ENCODE data around the gene RUBCNL. TPM values are rescaled to one million over a fixed set of nuclear protein-coding genes. Genes with fewer than 3 reads are reported as not detected.

The RUBCNL gene
- total RNA-seq, 4 donors from 2014 or later, result 4.0 to 21.9 (median 6.8) TPM

DNA sequence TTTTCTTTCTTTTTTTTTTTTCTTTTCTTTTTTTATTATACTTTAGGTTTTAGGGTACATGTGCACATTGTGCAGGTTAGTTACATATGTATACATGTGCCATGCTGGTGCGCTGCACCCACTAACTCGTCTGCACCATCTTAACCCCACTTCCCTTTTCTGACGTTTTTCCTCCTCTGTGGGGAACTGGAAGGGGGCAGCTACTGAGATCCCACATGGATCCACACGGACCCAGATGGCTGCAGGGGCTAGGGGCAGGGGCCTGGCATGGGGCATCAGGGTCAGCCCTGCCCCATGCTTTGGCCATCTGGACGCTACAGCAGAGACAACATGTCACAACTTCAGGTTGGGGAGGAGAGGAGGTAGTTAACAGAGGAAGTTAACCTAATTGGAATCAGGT, 54.3 kb downstream of the RUBCNL start:
- no peak for DNase-seq (ENCODE audit: low spot score)
- TF ChIP-seq, protein P1, sequence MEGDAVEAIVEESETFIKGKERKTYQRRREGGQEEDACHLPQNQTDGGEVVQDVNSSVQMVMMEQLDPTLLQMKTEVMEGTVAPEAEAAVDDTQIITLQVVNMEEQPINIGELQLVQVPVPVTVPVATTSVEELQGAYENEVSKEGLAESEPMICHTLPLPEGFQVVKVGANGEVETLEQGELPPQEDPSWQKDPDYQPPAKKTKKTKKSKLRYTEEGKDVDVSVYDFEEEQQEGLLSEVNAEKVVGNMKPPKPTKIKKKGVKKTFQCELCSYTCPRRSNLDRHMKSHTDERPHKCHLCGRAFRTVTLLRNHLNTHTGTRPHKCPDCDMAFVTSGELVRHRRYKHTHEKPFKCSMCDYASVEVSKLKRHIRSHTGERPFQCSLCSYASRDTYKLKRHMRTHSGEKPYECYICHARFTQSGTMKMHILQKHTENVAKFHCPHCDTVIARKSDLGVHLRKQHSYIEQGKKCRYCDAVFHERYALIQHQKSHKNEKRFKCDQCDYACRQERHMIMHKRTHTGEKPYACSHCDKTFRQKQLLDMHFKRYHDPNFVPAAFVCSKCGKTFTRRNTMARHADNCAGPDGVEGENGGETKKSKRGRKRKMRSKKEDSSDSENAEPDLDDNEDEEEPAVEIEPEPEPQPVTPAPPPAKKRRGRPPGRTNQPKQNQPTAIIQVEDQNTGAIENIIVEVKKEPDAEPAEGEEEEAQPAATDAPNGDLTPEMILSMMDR (IDR thresholded peaks at IDR 0.05), result no peak
- ATAC-seq (ENCODE audit: low FRiP score), result no peak

- TF ChIP-seq, protein P1 (IDR thresholded peaks at IDR 0.05), result no peak
- DNase-seq (ENCODE audit: low spot score) (no peak), ATAC-seq (ENCODE audit: low FRiP score) (no peak)
These were observed 57.4 kb downstream of the RUBCNL start for GRCh38 chr13:46329624-46330023.

DNA sequence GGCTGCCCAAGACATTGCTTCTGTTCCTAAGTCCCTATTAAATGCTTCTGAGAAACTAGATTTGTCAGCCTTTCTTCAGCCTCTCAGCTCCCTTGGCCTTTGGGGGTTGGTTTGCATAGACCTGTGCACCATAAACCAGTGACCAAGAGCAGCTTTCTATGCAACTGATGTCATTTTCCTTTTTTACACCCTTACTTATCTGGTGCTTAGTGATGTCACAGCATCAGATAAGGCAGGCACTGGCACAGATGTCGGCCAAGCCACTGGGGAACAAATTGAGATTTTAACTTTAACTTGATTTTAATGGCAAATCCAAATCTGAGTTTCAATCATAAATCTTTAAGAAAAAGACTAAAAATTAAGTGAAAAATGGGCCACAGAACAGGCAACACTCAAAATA, 59.8 kb downstream of the RUBCNL start:
- ATAC-seq (ENCODE audit: low FRiP score) (no peak), DNase-seq (ENCODE audit: low spot score) (no peak)
- TF ChIP-seq, protein P1 (IDR thresholded peaks at IDR 0.05), result no peak

GRCh38 chr13:46324976-46325375, 62.1 kb downstream of the RUBCNL start:
- TF ChIP-seq, protein P1 (IDR thresholded peaks at IDR 0.05), result no peak
- ATAC-seq (ENCODE audit: low FRiP score), result no peak
- no peak for DNase-seq (ENCODE audit: low spot score)

DNA sequence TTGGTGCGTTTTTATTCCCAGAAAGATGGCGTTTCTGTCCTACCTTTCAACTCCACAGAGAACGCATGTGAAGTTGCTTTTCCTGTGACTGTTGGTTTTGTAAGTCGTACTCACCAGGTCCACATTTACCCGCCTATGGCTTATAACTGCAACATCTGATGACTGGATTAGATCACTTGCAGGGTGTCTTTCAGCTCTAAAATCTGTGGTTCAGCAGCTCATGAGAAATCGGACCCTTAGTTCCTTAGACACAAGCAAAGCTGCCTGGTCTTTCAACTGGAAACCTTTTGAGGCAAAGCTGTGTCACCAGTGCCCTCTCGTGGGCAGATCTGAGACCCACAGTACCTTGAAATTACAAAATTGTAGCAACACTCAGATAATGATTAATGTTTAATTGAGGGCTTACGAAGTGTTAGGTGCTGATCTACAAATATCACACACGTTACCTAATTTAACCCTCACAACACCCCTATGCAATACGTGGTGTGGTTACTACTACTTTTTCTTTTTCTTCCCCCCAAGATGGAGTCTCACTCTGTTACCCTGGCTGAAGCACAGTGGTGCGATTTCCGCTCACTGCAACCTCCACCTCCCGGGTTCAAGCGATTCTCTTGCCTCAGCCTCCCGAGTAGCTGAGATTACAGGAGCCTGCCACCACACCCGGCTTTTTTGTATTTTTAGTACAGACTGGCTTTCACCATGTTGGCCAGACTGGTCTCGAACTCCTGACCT, 65.4 kb downstream of the RUBCNL start:
- ATAC-seq (ENCODE audit: low FRiP score) (peak; percentile 44), DNase-seq (ENCODE audit: low spot score) (no peak)
- TF ChIP-seq, protein P1 (IDR thresholded peaks at IDR 0.05), result peak in 1 of 3 donors; percentile 10

DNA sequence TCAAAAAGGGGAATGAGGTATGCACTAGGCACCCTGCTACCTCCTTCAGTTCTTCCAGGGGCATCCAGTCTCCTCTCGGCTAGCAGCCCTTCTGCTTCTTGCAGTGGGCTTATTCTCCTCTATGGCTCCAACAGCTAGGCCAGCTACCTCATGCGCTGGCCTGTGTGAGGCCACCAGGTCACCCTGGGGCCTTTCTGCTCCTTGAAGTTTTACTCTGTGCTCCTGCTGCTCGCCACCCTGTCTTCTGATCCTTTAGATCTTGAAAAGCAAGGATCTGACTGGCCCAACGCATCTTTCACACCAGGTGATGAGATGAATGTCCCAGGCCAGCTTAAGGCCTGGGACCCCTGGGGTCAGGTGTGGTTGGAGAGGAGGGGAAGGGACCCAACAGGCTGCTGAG, 66.2 kb downstream of the RUBCNL start:
- TF ChIP-seq, protein P1 (IDR thresholded peaks at IDR 0.05), result no peak
- DNase-seq (ENCODE audit: low spot score), result no peak
- no peak for ATAC-seq (ENCODE audit: low FRiP score)

DNA sequence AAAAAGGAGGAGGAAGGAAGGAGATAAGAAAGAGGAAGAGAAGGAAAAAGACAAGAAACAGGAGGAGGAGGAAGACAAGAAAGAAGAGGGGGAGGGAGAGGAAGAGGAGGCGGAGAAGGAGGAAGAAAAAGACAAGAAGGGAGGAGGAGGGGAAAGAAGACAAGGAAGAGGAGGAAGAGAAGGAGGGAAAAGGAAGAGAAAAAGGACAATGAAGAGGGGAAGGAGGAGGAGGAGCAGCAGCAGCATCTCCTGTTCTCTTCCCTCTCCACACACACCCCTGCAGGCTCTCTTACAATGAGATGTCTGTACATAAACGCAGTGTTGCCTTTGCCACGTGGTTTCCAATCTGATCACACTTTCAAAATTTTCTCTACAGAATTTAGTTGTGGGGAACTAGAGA, 66.6 kb downstream of the RUBCNL start:
- ATAC-seq (ENCODE audit: low FRiP score), result no peak
- TF ChIP-seq, protein P1 (IDR thresholded peaks at IDR 0.05), result no peak

More for the DNA sequence above, 66.6 kb downstream of the RUBCNL start:
- DNase-seq (ENCODE audit: low spot score), result no peak

Measured in omental fat pad (tissue), 4 donors.